Stimulated activated CD4-positive, alpha-beta T cell treated with anti-CD3 and anti-CD28 coated beads, Interleukin-4, amount 100 ng/mL, for 48 hours (primary cell): ENCODE results near the gene ANGPTL3.

ENCODE experiments used
- DNase-seq, 2 donors: peaks; one replicate each; pipeline ENCODE4 v3.0.0-alpha.2; 2020; ENCODE audit warnings: low read depth in 2 of 2

The ANGPTL3 gene

GRCh38 chr1:62625415-62625814 is 28.1 kb downstream of the ANGPTL3 start:
- DNase-seq: no peak

DNA sequence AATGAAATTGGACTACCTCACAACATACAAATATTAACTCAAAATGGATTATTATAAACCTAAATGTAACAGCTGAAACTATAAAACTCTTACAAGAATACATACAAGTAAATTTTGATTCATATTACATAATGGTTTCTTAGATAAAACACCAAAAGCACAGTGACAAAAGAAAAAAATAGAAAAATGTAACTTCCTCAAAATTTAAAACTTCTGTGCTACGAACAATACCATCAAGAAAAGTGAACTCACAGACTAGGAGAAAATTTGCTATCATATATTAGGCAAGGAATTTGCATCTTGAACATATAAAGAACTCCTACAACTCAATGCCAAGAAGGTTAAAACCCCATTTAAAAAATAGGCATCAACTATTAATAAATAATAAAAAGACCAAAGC is 31.2 kb downstream of the ANGPTL3 start:
- no peak for DNase-seq

DNA sequence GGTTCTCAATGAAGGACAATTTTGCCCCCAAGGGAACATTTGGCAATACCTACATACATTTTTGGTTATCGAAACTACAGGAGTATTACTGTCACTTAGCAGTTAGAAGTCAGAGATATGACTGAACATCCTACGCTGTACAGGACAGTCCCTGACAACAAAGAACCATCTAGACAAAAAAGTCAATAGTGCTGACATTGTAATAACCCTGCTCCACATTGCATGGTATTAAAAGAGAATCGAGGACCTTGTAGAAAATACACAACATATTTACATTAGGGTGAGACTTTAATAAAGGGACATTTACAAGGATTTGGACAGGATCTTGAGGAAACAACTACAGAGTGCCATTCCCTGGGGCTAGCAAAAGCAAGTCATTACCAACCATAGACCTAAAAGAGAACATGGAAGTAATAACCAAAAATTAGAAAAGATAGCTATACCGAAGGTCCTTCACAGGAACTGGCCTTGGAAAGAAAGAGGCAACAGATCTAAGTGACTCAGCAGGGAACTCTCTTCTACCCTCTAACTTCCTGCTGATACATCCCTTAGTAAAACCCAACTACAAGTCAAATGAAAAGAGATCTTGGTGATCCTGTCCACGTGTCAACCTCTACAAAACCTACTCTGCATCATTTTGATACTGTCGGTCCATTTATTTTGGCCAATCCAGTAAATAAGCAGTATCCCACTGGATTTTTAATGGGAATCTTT is 40.2 kb downstream of the ANGPTL3 start:
- no peak for DNase-seq

DNA sequence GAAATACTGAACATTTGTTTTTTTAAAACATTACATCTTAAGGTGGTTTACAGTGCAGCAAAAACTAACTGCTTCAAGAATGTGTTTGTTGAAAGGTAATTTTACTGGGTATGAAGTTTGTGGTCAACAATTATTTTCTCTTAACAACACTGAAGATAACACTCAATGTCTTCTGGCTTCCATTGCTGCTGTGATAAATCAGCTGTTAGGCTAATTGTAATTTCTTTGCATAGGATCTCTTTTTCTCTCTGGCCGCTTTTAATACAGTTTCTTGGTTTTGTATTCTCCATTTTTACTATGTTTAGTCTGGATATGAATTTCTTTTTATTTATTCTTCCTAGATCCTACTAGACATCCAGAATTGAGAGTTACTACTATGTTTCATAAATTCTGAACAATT is 46.0 kb downstream of the ANGPTL3 start:
- DNase-seq: no peak

DNA sequence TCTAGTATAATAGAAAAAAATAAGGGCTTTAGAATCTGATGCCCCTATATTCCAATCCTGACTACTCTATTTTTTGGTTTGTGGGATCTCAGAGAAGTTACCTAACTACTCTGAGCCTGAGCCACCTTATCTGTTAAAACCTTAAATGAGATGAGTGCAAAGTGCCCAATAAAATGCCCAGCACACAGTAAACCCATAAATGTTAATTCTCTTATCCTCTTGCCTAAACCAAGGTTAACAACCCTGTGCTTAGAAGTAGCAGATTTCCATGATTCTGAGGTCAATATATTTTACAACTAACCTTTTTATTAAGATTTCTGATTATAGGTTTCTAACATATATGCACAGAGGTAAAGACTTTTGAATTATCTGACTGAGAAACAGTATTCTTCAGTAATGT is 55.1 kb downstream of the ANGPTL3 start:
- no peak for DNase-seq

GRCh38 chr1:62654744-62655143 is 57.4 kb downstream of the ANGPTL3 start:
- DNase-seq: no peak
